Thyroid gland (tissue), 4 donors: ENCODE data around the gene REEP1.

Source experiments
- POLR2A ChIP-seq, 2 donors: fragments of 450-650 bp; IDR thresholded peaks; one replicate each; pipeline ENCODE4 v1.6.1; 2017; ENCODE audit warnings: antibody characterized with exemption in 2 of 2, mild to moderate bottlenecking in 2 of 2, moderate library complexity in 1 of 2
- TF ChIP-seq, protein P1 (sequence below), 6 experiments: fragments of 200-600 bp in 3 of 6; fragments of 450-650 bp in 3 of 6; sonication (generic) in 3 of 6; IDR thresholded peaks; one replicate each; pipeline ENCODE4 v1.5.1; 2016 to 2019; ENCODE audit warnings: antibody characterized with exemption in 6 of 6, mild to moderate bottlenecking in 2 of 6, inconsistent platforms in 1 of 6, moderate library complexity in 1 of 6

DNA sequence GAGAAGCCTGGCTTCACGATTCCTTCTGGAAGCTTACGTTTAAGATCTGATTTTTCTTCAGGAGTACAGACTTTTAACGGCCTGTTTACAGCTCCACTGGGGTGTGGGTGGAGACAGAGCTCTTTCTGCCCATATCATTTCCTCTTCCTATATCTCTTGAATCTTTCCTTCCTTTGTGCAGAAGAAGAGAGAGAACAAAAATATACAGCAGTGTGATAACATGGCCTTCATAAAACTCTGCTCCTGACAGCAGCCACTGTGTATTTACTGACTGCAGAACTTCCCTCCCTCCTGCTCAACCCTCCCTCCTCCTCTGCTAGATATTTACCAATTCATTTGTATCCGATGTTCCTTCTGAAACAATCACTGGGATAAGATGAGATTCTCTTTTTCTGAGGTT is 34.1 kb upstream of the REEP1 start:
- TF ChIP-seq, protein P1, sequence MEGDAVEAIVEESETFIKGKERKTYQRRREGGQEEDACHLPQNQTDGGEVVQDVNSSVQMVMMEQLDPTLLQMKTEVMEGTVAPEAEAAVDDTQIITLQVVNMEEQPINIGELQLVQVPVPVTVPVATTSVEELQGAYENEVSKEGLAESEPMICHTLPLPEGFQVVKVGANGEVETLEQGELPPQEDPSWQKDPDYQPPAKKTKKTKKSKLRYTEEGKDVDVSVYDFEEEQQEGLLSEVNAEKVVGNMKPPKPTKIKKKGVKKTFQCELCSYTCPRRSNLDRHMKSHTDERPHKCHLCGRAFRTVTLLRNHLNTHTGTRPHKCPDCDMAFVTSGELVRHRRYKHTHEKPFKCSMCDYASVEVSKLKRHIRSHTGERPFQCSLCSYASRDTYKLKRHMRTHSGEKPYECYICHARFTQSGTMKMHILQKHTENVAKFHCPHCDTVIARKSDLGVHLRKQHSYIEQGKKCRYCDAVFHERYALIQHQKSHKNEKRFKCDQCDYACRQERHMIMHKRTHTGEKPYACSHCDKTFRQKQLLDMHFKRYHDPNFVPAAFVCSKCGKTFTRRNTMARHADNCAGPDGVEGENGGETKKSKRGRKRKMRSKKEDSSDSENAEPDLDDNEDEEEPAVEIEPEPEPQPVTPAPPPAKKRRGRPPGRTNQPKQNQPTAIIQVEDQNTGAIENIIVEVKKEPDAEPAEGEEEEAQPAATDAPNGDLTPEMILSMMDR (IDR thresholded peaks at IDR 0.05) = no peak
- no peak for TF ChIP-seq POLR2A (IDR thresholded peaks at IDR 0.05)
